Medulla oblongata (tissue), 1 donor: ENCODE results near the gene GRB10.
"Not testable (repeated sequence)": the region's sequence is repeated elsewhere in the genome, so short reads cannot be mapped to it uniquely, and the experiment has no call there.

Experiments
- DNase-seq: peaks from one replicate; pipeline ENCODE4 v3.0.0-alpha.2; 2015; ENCODE audit errors: extremely low spot score

The GRB10 gene

GRCh38 chr7:50779427-50779826, 3.3 kb downstream of the GRB10 start:
- no peak for DNase-seq

GRCh38 chr7:50778189-50778588, 4.5 kb downstream of the GRB10 start:
- DNase-seq: no peak

- DNase-seq: no peak
These were observed 6.9 kb downstream of the GRB10 start for GRCh38 chr7:50775836-50776235.

- DNase-seq: no peak
These were observed 7.5 kb downstream of the GRB10 start for GRCh38 chr7:50775231-50775630.

- no peak for DNase-seq
These were observed 8.4 kb downstream of the GRB10 start for GRCh38 chr7:50774319-50774718.

GRCh38 chr7:50773071-50773470, 9.6 kb downstream of the GRB10 start:
- not testable (repeated sequence) for DNase-seq

GRCh38 chr7:50771120-50772002, 11.3 kb downstream of the GRB10 start:
- no peak for DNase-seq

GRCh38 chr7:50768485-50769474, 13.9 kb downstream of the GRB10 start:
- DNase-seq: no peak

GRCh38 chr7:50766849-50767207, 15.9 kb downstream of the GRB10 start:
- no peak for DNase-seq

- peak; percentile 15 for DNase-seq
These were observed 16.4 kb downstream of the GRB10 start for GRCh38 chr7:50766106-50766848.

GRCh38 chr7:50762337-50762736, 20.4 kb downstream of the GRB10 start:
- no peak for DNase-seq

- no peak for DNase-seq
These were observed 21.0 kb downstream of the GRB10 start for GRCh38 chr7:50761713-50762112.

GRCh38 chr7:50757703-50758390, 24.8 kb downstream of the GRB10 start:
- DNase-seq: no peak

- no peak for DNase-seq
These were observed 26.5 kb downstream of the GRB10 start for GRCh38 chr7:50756180-50756579.

GRCh38 chr7:50754684-50755083, 28.0 kb downstream of the GRB10 start:
- no peak for DNase-seq

- no peak for DNase-seq
These were observed 28.5 kb downstream of the GRB10 start for GRCh38 chr7:50754241-50754640.

GRCh38 chr7:50752422-50752821, 30.3 kb downstream of the GRB10 start:
- no peak for DNase-seq

- peak; percentile 41 for DNase-seq
These were observed 31.6 kb downstream of the GRB10 start for GRCh38 chr7:50751146-50751545.

GRCh38 chr7:50749896-50750295, 32.8 kb downstream of the GRB10 start:
- no peak for DNase-seq

GRCh38 chr7:50748472-50748871, 34.2 kb downstream of the GRB10 start:
- no peak for DNase-seq

- no peak for DNase-seq
These were observed 36.9 kb downstream of the GRB10 start for GRCh38 chr7:50745835-50746234.
